ENCODE results near the gene DNAH6.

DNA sequence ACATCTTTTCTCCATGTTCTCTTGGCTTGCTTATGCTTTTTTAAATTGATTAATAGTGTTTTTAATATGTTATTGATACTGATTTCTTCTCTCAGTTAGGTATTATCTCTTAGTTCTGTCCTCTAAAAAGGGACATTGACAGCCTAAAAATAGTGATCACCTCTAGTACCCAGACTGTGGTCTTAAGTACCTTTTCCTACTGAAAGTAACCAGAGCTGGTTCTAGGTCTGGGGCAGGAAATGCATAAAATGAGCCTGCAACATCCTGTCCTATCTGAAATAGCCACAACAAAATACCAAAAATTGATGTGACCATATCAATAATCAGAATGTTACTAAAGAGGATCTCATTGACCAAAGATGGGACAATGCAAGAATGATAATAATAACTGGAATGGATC lies 113.3 kb downstream of the DNAH6 start:
- TF ChIP-seq ELK1 (IDR thresholded peaks at IDR 0.05; ENCODE audit: low read depth, low read length) (no peak), CHD2 (IDR thresholded peaks at IDR 0.05; ENCODE audit: low read length, partially characterized antibody) (no peak)

Measured in A549 (cell line).